Aorta (tissue), 5 donors: ENCODE measurements around the gene LRP1B. TPM values are rescaled to one million over a fixed set of nuclear protein-coding genes. Genes with fewer than 3 reads are reported as not detected.

Experiments
- ATAC-seq: fragments of 200-7000 bp; cut with Tn5 transposase; one replicate; pipeline ENCODE4 v1.9.1; 2022; ENCODE audit warnings: moderate library complexity; ENCODE audit not compliant: low FRiP score
- DNase-seq, 2 donors: peaks; one replicate each; pipeline ENCODE4 v3.0.0-alpha.2; 2020
- H3K27ac ChIP-seq, 2 donors: one replicate each; pipeline ENCODE4 v1.5.1; 2013; ENCODE audit warnings: low read length in 2 of 2, mild to moderate bottlenecking in 2 of 2, moderate library complexity in 2 of 2, control low read depth in 1 of 2, inconsistent platforms in 1 of 2, low read depth in 1 of 2
- H3K27me3 ChIP-seq, 2 donors: one replicate each; pipeline ENCODE4 v1.6.1; 2013; ENCODE audit warnings: control low read depth in 1 of 2, low read length in 1 of 2, mild to moderate bottlenecking in 1 of 2, moderate library complexity in 1 of 2; ENCODE audit not compliant: insufficient read depth in 2 of 2, control insufficient read depth in 1 of 2
- H3K36me3 ChIP-seq, 2 donors: one replicate each; pipeline ENCODE4 v1.6.1; 2013; ENCODE audit warnings: control low read depth in 1 of 2, low read length in 1 of 2, mild to moderate bottlenecking in 1 of 2; ENCODE audit not compliant: insufficient read depth in 2 of 2, control insufficient read depth in 1 of 2
- H3K4me1 ChIP-seq, 2 donors: one replicate each; pipeline ENCODE4 v1.6.1; 2013; ENCODE audit warnings: low read length in 2 of 2, control low read depth in 1 of 2, mild to moderate bottlenecking in 1 of 2, moderate library complexity in 1 of 2; ENCODE audit not compliant: insufficient read depth in 2 of 2, control insufficient read depth in 1 of 2
- H3K4me3 ChIP-seq, 2 donors: one replicate each; pipeline ENCODE4 v1.5.1; 2013; ENCODE audit warnings: low read length in 2 of 2, control low read depth in 1 of 2, mild to moderate bottlenecking in 1 of 2
- H3K9me3 ChIP-seq: one replicate; pipeline ENCODE4 v1.6.1; 2013; ENCODE audit warnings: mild to moderate bottlenecking, low read length; ENCODE audit not compliant: control insufficient read depth
- WGBS, 2 donors: extraction: QIAGEN DNeasy Blood & Tissue Kit; methylation state at CpG; one replicate each; pipeline ENCODE4 v1.1.7; 2013; 5-methylcytosine and 5-hydroxymethylcytosine counted together
- intact Hi-C, 2 donors: fragments of 100-400 bp; cut with DNase I; formaldehyde crosslinking; loops; one replicate each; pipeline versions ENCODE4 v1.14.2 to v1.15.0; 2022
- polyA plus RNA-seq, 2 donors: library from polyadenylated mRNA; stranded (reverse); fragments of 200-250 nt; gene quantifications; one replicate each; pipeline ENCODE4 v1.2.3, GENCODE V29; 2013
- total RNA-seq, 2 donors: library from RNA; stranded (reverse); fragmentation: NEBNext Ultra II Directional; extraction: Animal tissue kit (Norgen Biotek cat#: 25700); gene quantifications; one replicate each; pipeline ENCODE4 v1.2.1, GENCODE V29; 2021
- donor health status: healthy with polysubstance abuse.
- donor health status: Bipolar disorder and iron deficiency.
- donor health status: DM: no; HTN: no; CAD: no.
- donor health status: DM: no; HTN: no; CAD: no.
- donor health status: DM: yes; HTN: yes; CAD: no.

The LRP1B gene
- total and polyA plus RNA-seq, 4 donors: 0.33 to 0.94 TPM; not detected in 2

DNA sequence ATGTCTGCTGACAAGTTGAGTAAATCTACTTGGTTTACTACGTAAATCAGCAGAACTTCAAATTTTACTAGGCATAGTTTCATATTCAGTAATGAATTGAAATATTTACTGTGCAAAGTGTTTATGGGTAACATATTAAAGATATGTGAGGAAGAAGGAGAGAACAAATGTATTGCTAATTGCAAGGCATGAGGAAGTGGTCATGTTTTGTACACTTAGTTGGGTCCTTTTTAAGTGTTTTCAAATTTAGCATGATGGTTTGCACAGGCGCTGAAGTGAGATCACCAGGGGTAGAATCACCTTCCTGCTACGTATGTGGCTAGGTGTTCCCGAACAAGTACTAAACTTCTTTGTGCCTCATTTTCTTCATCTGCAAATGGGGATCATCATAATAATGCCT, 1534.4 kb downstream of the LRP1B start:
- H3K9me3 ChIP-seq: no peaks in the 10 kb centered on the region
- 80 to 94% methylated on average over 4 of the region's 4 CpGs for WGBS, 2 donors
- intact Hi-C loops: no loop called here
- DNase-seq (no peak), ATAC-seq (no peak)
- no peak overlapping the region for H3K4me3 ChIP-seq
- H3K27me3 ChIP-seq: no peaks in the 10 kb centered on the region
- no peaks in the 10 kb centered on the region for H3K4me1 ChIP-seq
- H3K36me3 ChIP-seq: no peaks in the 10 kb centered on the region
- H3K27ac ChIP-seq: no peak overlapping the region

DNA sequence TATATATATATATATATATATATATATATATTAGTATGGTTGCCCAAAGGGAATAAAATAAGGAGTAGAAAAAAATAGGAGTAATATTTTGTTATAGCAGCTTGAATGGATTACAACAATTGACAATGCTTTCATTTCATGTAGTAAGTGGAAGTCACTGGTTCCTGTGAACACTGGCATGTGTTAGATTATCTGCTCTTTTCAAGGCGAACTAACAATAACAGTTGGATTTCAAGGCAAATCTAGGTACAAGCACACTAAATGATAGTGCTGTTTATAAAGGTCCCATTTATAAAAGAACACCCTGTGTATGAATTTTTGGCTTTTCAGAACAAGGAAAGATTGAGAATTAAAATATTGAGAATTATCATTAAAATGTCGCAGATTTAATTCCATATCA, 1535.7 kb downstream of the LRP1B start:
- Histone ChIP-seq H3K4me3 (no peak overlapping the region), H3K27ac (no peak overlapping the region), H3K36me3 (no peaks in the 10 kb centered on the region), H3K4me1 (no peaks in the 10 kb centered on the region), H3K9me3 (no peaks in the 10 kb centered on the region), H3K27me3 (no peaks in the 10 kb centered on the region)
- 92 to 93% methylated on average over 2 of the region's 2 CpGs for WGBS, 2 donors
- DNase-seq: no peak
- ATAC-seq: no peak
- intact Hi-C loops: no loop called here

DNA sequence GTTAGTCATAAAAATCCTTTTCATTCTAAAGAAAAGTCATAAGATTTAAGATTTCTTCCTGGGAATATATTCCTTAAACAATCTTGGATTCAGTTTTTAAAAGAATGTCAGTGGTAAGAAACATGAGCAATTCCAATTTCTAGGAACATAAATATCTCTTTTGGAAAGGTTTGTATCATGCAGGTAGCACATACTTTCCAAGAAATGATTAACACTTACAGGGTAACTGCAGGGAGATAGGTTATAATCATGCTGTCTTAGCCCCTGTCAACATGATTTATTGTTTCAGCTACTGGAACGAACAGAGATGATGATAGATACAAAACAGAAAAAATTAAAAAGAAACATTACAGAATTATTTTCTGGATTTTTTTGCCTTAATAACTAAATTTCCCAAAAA, 1537.7 kb downstream of the LRP1B start:
- no peaks in the 10 kb centered on the region for H3K4me1 ChIP-seq

DNA sequence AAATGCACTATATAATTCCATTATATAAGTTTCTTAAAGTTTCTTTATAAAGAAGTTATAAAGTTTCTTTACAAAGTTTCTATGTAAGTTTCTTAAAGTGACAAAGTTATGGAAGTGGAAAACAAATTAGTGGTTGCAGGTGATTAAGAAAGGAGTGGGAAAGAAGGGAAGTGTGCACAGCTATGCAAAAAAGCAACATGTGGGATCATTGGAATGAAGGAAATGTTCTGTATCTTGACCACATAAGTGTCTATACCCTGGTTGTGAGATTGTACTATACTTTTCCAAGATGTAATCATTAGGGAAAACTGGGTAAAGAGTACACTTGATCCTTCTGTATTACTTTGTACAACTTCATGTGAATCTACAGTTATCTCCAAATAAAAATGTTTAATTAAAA, 1541.1 kb downstream of the LRP1B start:
- no peaks in the 10 kb centered on the region for H3K36me3 ChIP-seq
- DNase-seq: no peak
- H3K9me3 ChIP-seq: no peaks in the 10 kb centered on the region
- no peaks in the 10 kb centered on the region for H3K4me1 ChIP-seq
- H3K27ac ChIP-seq: no peak overlapping the region
- intact Hi-C loops: no loop called here
- H3K27me3 ChIP-seq: no peaks in the 10 kb centered on the region
- no peak overlapping the region for H3K4me3 ChIP-seq
- ATAC-seq: no peak

More for the DNA sequence above, 1537.7 kb downstream of the LRP1B start:
- DNase-seq (no peak), ATAC-seq (no peak)
- WGBS, 2 donors: 28 to 56% methylated on average over 1 of the region's 1 CpG
- intact Hi-C loops: no loop called here
- H3K4me3 ChIP-seq: no peak overlapping the region
- no peaks in the 10 kb centered on the region for H3K9me3 ChIP-seq
- H3K27me3 ChIP-seq: no peaks in the 10 kb centered on the region
- no peak overlapping the region for H3K27ac ChIP-seq
- no peaks in the 10 kb centered on the region for H3K36me3 ChIP-seq

DNA sequence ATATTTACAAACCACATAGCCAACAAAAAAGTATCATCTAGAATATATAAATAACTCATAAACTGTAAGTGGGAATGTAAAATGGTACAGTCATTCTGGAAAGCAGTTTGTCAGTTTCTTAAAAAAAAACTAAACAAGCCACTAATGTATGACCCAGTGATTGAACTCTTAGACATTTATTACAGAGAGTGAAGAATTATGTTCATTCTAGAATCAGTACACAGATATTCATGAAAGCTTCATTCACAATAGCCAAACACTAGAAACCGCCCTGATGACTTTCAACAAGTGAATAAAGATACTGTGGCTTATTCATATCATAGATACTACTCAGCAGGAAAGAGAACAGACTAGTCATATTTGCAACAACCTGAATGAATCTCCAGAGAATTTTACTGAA, 1541.5 kb downstream of the LRP1B start:
- H3K9me3 ChIP-seq: no peaks in the 10 kb centered on the region
- H3K4me1 ChIP-seq: no peaks in the 10 kb centered on the region
- H3K4me3 ChIP-seq: no peak overlapping the region
- no peak for ATAC-seq
- H3K36me3 ChIP-seq: no peaks in the 10 kb centered on the region
- H3K27me3 ChIP-seq: no peaks in the 10 kb centered on the region
- no peak overlapping the region for H3K27ac ChIP-seq
- DNase-seq: no peak
- intact Hi-C loops: no loop called here
- WGBS, 2 donors: 81 to 86% methylated on average over 1 of the region's 1 CpG

DNA sequence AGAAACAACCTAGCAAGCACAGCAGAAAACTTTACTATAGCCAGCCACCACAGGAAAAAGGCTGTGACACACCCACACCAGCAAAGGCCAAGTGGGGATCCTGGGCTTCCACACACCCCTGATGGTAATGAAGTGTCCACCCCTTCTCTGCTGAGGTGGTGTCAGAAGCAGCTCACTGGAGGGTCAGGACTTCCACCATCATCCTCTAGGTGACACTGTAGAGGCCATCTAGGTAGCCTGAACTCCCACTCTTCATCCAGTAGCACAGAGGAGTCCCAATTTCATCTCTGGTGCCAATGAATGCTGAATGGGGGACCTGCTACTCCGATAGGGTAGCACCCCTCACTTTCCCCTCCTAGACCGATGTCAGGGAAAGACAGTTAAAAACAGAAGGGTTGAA, 1544.4 kb downstream of the LRP1B start:
- intact Hi-C loops: no loop called here
- WGBS, 2 donors: 81 to 83% methylated on average over 2 of the region's 2 CpGs
- H3K4me1 ChIP-seq: no peaks in the 10 kb centered on the region
- no peaks in the 10 kb centered on the region for H3K36me3 ChIP-seq
- no peaks in the 10 kb centered on the region for H3K9me3 ChIP-seq
- DNase-seq (no peak), ATAC-seq (no peak)
- no peak overlapping the region for H3K27ac ChIP-seq
- H3K4me3 ChIP-seq: no peak overlapping the region
- H3K27me3 ChIP-seq: no peaks in the 10 kb centered on the region

DNA sequence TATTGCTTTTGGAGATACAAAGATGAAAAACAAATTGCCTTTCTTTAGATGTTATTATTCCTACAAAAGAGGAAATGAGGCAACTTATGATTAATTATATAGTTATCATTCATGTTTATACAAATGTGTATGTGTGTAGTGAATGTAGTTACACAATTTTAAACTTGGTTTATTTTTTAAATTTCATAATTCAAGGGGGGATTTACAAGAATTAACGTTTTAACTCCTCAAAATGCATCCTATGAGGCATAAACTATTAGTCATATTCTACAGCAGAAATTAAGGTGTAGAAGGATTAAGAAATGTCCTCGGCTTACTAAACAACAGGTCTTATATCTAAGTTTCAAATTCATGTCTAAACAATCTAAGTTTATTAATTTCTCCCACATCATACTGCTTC, 1545.8 kb downstream of the LRP1B start:
- Histone ChIP-seq H3K4me3 (no peak overlapping the region), H3K27me3 (no peaks in the 10 kb centered on the region), H3K4me1 (no peaks in the 10 kb centered on the region), H3K9me3 (no peaks in the 10 kb centered on the region), H3K36me3 (no peaks in the 10 kb centered on the region), H3K27ac (no peak overlapping the region)
- ATAC-seq (no peak), DNase-seq (no peak)
- intact Hi-C loops: no loop called here
- 43 to 44% methylated on average over 2 of the region's 2 CpGs for WGBS, 2 donors

DNA sequence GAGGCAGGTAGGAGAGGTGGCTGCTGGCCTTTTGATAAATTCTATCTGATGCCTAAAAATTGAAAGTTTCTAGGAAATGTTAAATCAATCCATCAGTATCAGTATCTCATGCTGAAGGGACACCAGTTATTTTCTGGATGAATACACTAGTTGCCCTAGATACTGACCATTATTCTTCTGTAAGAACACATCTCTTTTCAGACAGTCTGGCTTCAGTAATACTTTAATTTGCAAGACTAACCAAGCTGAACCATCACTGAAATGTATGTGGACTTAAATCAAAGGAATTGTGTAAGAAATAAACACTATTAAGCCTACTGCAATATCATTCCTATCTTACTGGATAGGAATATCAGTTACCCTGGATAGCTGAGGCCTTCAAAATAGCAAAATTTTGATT, 1546.3 kb downstream of the LRP1B start:
- Histone ChIP-seq H3K27me3 (no peaks in the 10 kb centered on the region), H3K4me1 (no peaks in the 10 kb centered on the region), H3K9me3 (no peaks in the 10 kb centered on the region), H3K27ac (no peak overlapping the region), H3K36me3 (no peaks in the 10 kb centered on the region), H3K4me3 (no peak overlapping the region)
- intact Hi-C loops: no loop called here
- DNase-seq: no peak
- no peak for ATAC-seq

DNA sequence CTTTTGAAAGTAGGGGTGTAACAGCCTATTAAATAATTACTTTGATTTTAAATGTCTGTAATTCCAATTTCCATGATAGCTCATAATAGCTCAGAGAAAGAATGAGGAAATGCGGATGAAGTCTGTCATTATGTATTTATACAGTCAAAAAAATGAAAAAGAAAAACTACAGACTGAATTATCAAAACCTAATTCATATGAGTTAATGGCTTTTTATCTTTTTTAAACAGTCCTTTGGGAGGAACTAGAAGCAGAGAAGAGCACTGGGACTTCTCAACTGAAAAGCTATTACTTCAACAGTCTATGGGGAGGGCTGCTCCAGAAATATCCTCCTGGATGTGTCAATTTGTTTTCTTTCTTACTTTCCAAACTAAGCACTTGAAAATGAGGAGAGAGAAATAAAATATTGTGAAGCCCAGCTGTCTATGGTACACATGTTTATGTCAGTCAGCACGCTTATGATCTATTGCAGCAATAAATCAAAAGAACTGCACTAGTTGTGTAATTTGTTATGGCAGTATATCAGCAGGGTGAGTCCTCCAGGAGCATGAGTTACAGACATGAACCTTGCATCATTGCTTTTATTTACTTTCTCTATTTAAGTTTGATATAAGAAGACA, 1550.2 kb downstream of the LRP1B start:
- 26 to 36% methylated on average over 2 of the region's 2 CpGs for WGBS, 2 donors
- Histone ChIP-seq H3K27ac (no peak overlapping the region), H3K4me1 (no peaks in the 10 kb centered on the region), H3K4me3 (no peak overlapping the region), H3K9me3 (no peaks in the 10 kb centered on the region), H3K27me3 (no peaks in the 10 kb centered on the region), H3K36me3 (no peaks in the 10 kb centered on the region)
- ATAC-seq (no peak), DNase-seq (no peak)
- intact Hi-C loops: no loop called here
